ENCODE measurements around the gene PCED1A.

PCED1A gene

GRCh38 chr20:2820084-2820895 lies 20.2 kb downstream of the PCED1A start:
- Histone ChIP-seq H3K9me3 (ENCODE audit: control insufficient read depth, low read length) (no peaks in the 10 kb centered on the region), H3K79me2 (no peaks in the 10 kb centered on the region), H3K36me3 (ENCODE audit: control insufficient read depth, insufficient read depth, low read length) (no peaks in the 10 kb centered on the region), H3K9ac (no peak overlapping the region), H3K27ac (no peak overlapping the region), H3K4me3 (ENCODE audit: low read depth, low read length) (no peak overlapping the region), H3K27me3 (ENCODE audit: control insufficient read depth, insufficient read depth, low read length) (no peaks in the 10 kb centered on the region), H3K4me1 (peaks cover 7% of the 10 kb centered on the region), H3K4me2 (ENCODE audit: low read length) (no peak overlapping the region), H2AFZ (peak overlapping the region; percentile 58)
- TF ChIP-seq, protein P1, sequence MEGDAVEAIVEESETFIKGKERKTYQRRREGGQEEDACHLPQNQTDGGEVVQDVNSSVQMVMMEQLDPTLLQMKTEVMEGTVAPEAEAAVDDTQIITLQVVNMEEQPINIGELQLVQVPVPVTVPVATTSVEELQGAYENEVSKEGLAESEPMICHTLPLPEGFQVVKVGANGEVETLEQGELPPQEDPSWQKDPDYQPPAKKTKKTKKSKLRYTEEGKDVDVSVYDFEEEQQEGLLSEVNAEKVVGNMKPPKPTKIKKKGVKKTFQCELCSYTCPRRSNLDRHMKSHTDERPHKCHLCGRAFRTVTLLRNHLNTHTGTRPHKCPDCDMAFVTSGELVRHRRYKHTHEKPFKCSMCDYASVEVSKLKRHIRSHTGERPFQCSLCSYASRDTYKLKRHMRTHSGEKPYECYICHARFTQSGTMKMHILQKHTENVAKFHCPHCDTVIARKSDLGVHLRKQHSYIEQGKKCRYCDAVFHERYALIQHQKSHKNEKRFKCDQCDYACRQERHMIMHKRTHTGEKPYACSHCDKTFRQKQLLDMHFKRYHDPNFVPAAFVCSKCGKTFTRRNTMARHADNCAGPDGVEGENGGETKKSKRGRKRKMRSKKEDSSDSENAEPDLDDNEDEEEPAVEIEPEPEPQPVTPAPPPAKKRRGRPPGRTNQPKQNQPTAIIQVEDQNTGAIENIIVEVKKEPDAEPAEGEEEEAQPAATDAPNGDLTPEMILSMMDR (IDR thresholded peaks at IDR 0.05), result no peak

DNA sequence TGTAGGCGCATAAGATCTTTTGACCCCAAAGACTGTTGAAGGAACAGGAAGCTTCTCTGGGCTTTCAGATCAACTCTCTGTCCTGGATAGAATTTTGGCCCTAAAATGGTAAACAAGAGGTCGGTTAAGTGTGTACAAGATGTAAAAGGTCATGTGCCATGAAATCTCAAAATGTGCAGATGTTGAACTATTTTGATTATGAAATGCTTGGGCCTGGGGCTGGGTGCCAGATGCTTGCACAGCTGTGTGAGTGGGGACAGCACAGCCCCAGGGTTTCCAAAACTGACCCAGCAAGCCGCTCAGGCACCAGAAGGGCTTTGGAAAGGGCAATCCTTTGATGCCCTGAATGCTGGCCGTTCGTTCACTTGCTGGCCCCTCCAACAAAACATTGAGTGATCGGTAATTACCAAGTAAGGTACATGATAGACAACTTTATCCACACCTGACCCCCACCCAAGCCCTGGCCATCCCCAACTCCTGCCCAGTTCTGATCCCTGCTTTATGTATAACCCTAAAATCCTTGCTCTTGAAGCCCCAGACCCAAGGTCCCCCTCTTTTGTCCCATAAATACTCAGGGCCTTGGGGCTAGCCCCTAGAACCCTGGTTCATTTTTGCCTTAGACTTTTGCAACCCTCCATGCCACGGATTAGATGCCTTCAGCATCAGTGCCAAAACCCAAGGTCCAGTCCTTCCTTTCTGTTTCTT lies 22.4 kb downstream of the PCED1A start:
- H3K27ac ChIP-seq, result no peak overlapping the region
- no peak overlapping the region for H2AFZ ChIP-seq
- no peaks in the 10 kb centered on the region for H3K79me2 ChIP-seq
- H3K4me3 ChIP-seq (ENCODE audit: low read depth, low read length), result no peak overlapping the region
- H3K9me3 ChIP-seq (ENCODE audit: control insufficient read depth, low read length), result no peaks in the 10 kb centered on the region
- H3K4me2 ChIP-seq (ENCODE audit: low read length), result no peak overlapping the region
- no peak overlapping the region for H3K9ac ChIP-seq
- peaks cover 7% of the 10 kb centered on the region for H3K4me1 ChIP-seq
- H3K36me3 ChIP-seq (ENCODE audit: control insufficient read depth, insufficient read depth, low read length), result no peaks in the 10 kb centered on the region
- H3K27me3 ChIP-seq (ENCODE audit: control insufficient read depth, insufficient read depth, low read length), result no peaks in the 10 kb centered on the region
- TF ChIP-seq, protein P1 (IDR thresholded peaks at IDR 0.05), result no peak

GRCh38 chr20:2817341-2817726 lies 23.1 kb downstream of the PCED1A start:
- Histone ChIP-seq H2AFZ (no peak overlapping the region), H3K79me2 (no peaks in the 10 kb centered on the region), H3K4me1 (peaks cover 7% of the 10 kb centered on the region), H3K36me3 (ENCODE audit: control insufficient read depth, insufficient read depth, low read length) (no peaks in the 10 kb centered on the region), H3K9ac (no peak overlapping the region), H3K27ac (no peak overlapping the region), H3K27me3 (ENCODE audit: control insufficient read depth, insufficient read depth, low read length) (no peaks in the 10 kb centered on the region), H3K4me3 (ENCODE audit: low read depth, low read length) (no peak overlapping the region), H3K9me3 (ENCODE audit: control insufficient read depth, low read length) (no peaks in the 10 kb centered on the region), H3K4me2 (ENCODE audit: low read length) (no peak overlapping the region)
- TF ChIP-seq, protein P1 (IDR thresholded peaks at IDR 0.05), result no peak

GRCh38 chr20:2816583-2817340 lies 23.7 kb downstream of the PCED1A start:
- TF ChIP-seq, protein P1 (IDR thresholded peaks at IDR 0.05), result no peak
- H3K27ac ChIP-seq, result no peak overlapping the region
- H3K9me3 ChIP-seq (ENCODE audit: control insufficient read depth, low read length), result no peaks in the 10 kb centered on the region
- H3K4me1 ChIP-seq, result peaks cover 7% of the 10 kb centered on the region
- H3K9ac ChIP-seq, result no peak overlapping the region
- no peak overlapping the region for H2AFZ ChIP-seq
- H3K4me2 ChIP-seq (ENCODE audit: low read length), result no peak overlapping the region
- H3K4me3 ChIP-seq (ENCODE audit: low read depth, low read length), result no peak overlapping the region
- H3K36me3 ChIP-seq (ENCODE audit: control insufficient read depth, insufficient read depth, low read length), result no peaks in the 10 kb centered on the region
- no peaks in the 10 kb centered on the region for H3K27me3 ChIP-seq (ENCODE audit: control insufficient read depth, insufficient read depth, low read length)
- no peaks in the 10 kb centered on the region for H3K79me2 ChIP-seq
